OCI-LY7 (cell line): ENCODE measurements around the gene KCNQ5. TPM values are rescaled to one million over a fixed set of nuclear protein-coding genes. Genes with fewer than 3 reads are reported as not detected.

ENCODE experiments used
- BruUV-seq: library from RNA; stranded (reverse); fragments of 400-500 nt; replicated peaks from 2 replicates; lab custom pipeline; 2021; lab: Mats Ljungman, UMichigan
- CTCF ChIA-PET: fragments of 300-600 bp; sonication (Branson Sonifier 250); formaldehyde crosslinking; loops from one replicate; lab custom pipeline; 2022; ENCODE audit warnings: antibody characterized with exemption; ENCODE audit not compliant: unreplicated experiment; lab: Charles Lee
- POLR2A ChIA-PET: fragments of 300-600 bp; sonication (Branson Sonifier 250); formaldehyde crosslinking; loops from one replicate; lab custom pipeline; 2022; ENCODE audit warnings: antibody characterized with exemption; lab: Charles Lee
- DNase-seq: peaks from one replicate; pipeline ENCODE4 v3.0.0-alpha.2; 2015; ENCODE audit warnings: low spot score
- H2AFZ ChIP-seq: fragments of 200-600 bp; sonication (generic), shearing (Covaris generic); 2 replicates; pipeline ENCODE4 v1.6.1; 2014; ENCODE audit warnings: mild to moderate bottlenecking, antibody characterized with exemption, low read length, moderate library complexity
- H3K27ac ChIP-seq: fragments of 200-600 bp; sonication (generic); 2 replicates; pipeline ENCODE4 v1.5.1; 2014; ENCODE audit warnings: mixed run types, low read depth, mild to moderate bottlenecking, moderate library complexity, low read length, inconsistent platforms; ENCODE audit not compliant: poor library complexity, severe bottlenecking
- H3K36me3 ChIP-seq: fragments of 200-600 bp; sonication (generic); 2 replicates; pipeline ENCODE4 v1.6.1; 2014; ENCODE audit warnings: mild to moderate bottlenecking, antibody characterized with exemption, low read length, moderate library complexity, mixed read lengths; ENCODE audit not compliant: insufficient read depth
- H3K4me1 ChIP-seq: fragments of 200-600 bp; sonication (generic); 2 replicates; pipeline ENCODE4 v1.5.1; 2014; ENCODE audit warnings: mild to moderate bottlenecking, low read length; ENCODE audit not compliant: insufficient read depth, poor library complexity, severe bottlenecking
- H3K4me2 ChIP-seq: fragments of 200-600 bp; sonication (generic); 2 replicates; pipeline ENCODE4 v1.6.1; 2014; ENCODE audit warnings: mild to moderate bottlenecking, low read length
- H3K4me3 ChIP-seq: fragments of 200-600 bp; sonication (generic); 2 replicates; pipeline ENCODE4 v1.5.1; 2014; ENCODE audit warnings: mild to moderate bottlenecking, low read depth, low read length; ENCODE audit not compliant: poor library complexity, severe bottlenecking
- H3K79me2 ChIP-seq: fragments of 200-600 bp; sonication (generic); 2 replicates; pipeline ENCODE4 v1.6.1; 2016; ENCODE audit warnings: low read depth, mild to moderate bottlenecking, low read length, moderate library complexity, mixed read lengths; ENCODE audit not compliant: insufficient read depth
- H3K9me2 ChIP-seq: fragments of 200-600 bp; sonication (generic); 2 replicates; pipeline ENCODE4 v1.6.1; 2016; ENCODE audit warnings: mild to moderate bottlenecking, low read length, mixed read lengths; ENCODE audit not compliant: insufficient read depth
- H3K9me3 ChIP-seq: fragments of 200-600 bp; sonication (generic); 2 replicates; pipeline ENCODE4 v1.6.1; 2014; ENCODE audit warnings: mild to moderate bottlenecking, mixed run types, low read length, mixed read lengths
- H4K20me1 ChIP-seq: fragments of 200-600 bp; sonication (generic); 2 replicates; pipeline ENCODE4 v1.6.1; 2014; ENCODE audit warnings: mild to moderate bottlenecking, antibody characterized with exemption, low read length, moderate library complexity, mixed read lengths; ENCODE audit not compliant: insufficient read depth
- EZH2phosphoT487 ChIP-seq: fragments of 200-600 bp; sonication (generic); IDR thresholded peaks from 2 replicates; pipeline ENCODE4 v1.6.1; 2018; ENCODE audit warnings: low read depth, borderline replicate concordance, mild to moderate bottlenecking, mixed run types, antibody characterized with exemption, low read length, moderate library complexity, mixed read lengths
- intact Hi-C: fragments of 100-400 bp; cut with micrococcal nuclease; formaldehyde crosslinking; loops from one replicate; pipeline ENCODE4 v1.10.0; 2022; ENCODE audit not compliant: unreplicated experiment
- total RNA-seq, 2 experiments: library from RNA; depleted of rRNA in 1 of 2; stranded (reverse); fragments of >200 nt in 1 of 2; shearing (Covaris generic) in 1 of 2; gene quantifications; 2 replicates each; pipeline ENCODE4 v1.2.3, GENCODE V29; 2014 to 2022
- TF ChIP-seq, protein P1 (sequence below): fragments of 200-600 bp; sonication (generic); conservative IDR thresholded peaks from 2 replicates; pipeline ENCODE4 v1.5.1; 2014; ENCODE audit warnings: mild to moderate bottlenecking, antibody characterized with exemption, low read length, moderate library complexity, mixed read lengths

Gene KCNQ5
- total RNA-seq, 2 experiments from 2014 or later, result 26.1 to 29.7 TPM

DNA sequence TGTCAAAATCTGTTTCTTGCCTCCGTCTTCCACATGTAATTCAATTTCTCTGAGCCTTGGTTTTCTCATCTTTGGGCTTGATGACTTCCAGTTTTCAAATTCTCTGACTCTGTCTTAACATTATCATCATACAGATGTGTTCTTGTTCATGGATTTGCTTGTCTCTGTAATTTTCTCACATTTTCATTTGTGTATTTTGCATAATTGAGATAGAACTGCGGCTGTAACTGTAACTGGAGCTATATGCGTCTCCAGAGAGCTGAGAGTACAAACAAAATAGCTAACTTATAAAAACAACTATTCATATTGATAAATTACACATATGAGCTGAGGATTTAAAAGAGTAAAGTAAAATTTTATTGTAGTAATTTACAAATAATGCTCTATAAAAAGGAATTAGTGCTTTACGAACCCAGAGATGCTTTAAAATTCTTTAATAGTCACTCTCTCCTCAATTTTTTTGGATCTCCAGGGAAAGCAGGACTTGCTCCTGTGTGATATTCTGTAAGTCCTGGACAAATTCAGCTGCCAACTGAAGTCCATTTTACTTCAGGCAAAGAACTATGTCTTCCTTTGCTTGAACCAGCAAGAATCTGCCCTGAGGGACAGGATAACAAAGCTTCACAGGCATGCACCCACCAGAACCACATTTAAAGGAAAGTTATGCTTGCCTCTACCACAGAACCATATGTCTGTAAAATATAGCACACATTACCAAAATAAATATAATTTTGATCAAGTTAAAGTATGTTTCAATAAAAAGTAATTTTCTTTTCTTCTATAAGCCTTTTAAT lies 315.1 kb downstream of the KCNQ5 start:
- Histone ChIP-seq H3K9me3 (no peaks in the 10 kb centered on the region), H3K27ac (no peak overlapping the region), H3K9me2 (no peaks in the 10 kb centered on the region), H3K36me3 (no peaks in the 10 kb centered on the region), H3K4me3 (no peak overlapping the region), H3K4me1 (no peaks in the 10 kb centered on the region), H4K20me1 (no peaks in the 10 kb centered on the region), H2AFZ (no peak overlapping the region), H3K4me2 (no peak overlapping the region), H3K79me2 (no peaks in the 10 kb centered on the region)
- POLR2A ChIA-PET, result interaction anchor here (0.6 to 1.0 kb wide), 4 partner anchors 11 to 454 kb away, joined by 3 to 5 read pairs (median 3); no protein-coding TSS in a partner anchor
- intact Hi-C loops, result no loop called here
- no peak for DNase-seq
- TF ChIP-seq EZH2phosphoT487, result no peak
- TF ChIP-seq, protein P1, sequence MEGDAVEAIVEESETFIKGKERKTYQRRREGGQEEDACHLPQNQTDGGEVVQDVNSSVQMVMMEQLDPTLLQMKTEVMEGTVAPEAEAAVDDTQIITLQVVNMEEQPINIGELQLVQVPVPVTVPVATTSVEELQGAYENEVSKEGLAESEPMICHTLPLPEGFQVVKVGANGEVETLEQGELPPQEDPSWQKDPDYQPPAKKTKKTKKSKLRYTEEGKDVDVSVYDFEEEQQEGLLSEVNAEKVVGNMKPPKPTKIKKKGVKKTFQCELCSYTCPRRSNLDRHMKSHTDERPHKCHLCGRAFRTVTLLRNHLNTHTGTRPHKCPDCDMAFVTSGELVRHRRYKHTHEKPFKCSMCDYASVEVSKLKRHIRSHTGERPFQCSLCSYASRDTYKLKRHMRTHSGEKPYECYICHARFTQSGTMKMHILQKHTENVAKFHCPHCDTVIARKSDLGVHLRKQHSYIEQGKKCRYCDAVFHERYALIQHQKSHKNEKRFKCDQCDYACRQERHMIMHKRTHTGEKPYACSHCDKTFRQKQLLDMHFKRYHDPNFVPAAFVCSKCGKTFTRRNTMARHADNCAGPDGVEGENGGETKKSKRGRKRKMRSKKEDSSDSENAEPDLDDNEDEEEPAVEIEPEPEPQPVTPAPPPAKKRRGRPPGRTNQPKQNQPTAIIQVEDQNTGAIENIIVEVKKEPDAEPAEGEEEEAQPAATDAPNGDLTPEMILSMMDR, result no peak
- BruUV-seq, result no TSS peak
- CTCF ChIA-PET, result no interaction called here

- no peak overlapping the region for H3K4me3 ChIP-seq
- H3K27ac ChIP-seq, result no peak overlapping the region
- intact Hi-C loops, result no loop called here
- BruUV-seq, result no TSS peak
- H3K4me2 ChIP-seq, result no peak overlapping the region
- TF ChIP-seq, protein P1, result no peak
- TF ChIP-seq EZH2phosphoT487, result no peak
- no peaks in the 10 kb centered on the region for H3K79me2 ChIP-seq
- no peak overlapping the region for H2AFZ ChIP-seq
- no peaks in the 10 kb centered on the region for H3K9me3 ChIP-seq
- H3K4me1 ChIP-seq, result no peaks in the 10 kb centered on the region
- CTCF ChIA-PET, result no interaction called here
- no peaks in the 10 kb centered on the region for H3K36me3 ChIP-seq
- no peaks in the 10 kb centered on the region for H3K9me2 ChIP-seq
- POLR2A ChIA-PET, result no interaction called here
- no peak for DNase-seq
- H4K20me1 ChIP-seq, result no peaks in the 10 kb centered on the region
Observed at GRCh38 chr6:72938104-72938503, 316.2 kb downstream of the KCNQ5 start.

GRCh38 chr6:72939004-72939403 lies 317.1 kb downstream of the KCNQ5 start:
- H4K20me1 ChIP-seq, result no peaks in the 10 kb centered on the region
- TF ChIP-seq EZH2phosphoT487, result no peak
- no peak for DNase-seq
- no peak overlapping the region for H2AFZ ChIP-seq
- ChIA-PET CTCF (no interaction called here), POLR2A (interaction anchor here (0.6 kb wide), 1 partner anchor 8 kb away, joined by 10 read pairs; no protein-coding TSS in a partner anchor)
- no peak overlapping the region for H3K4me2 ChIP-seq
- no peaks in the 10 kb centered on the region for H3K36me3 ChIP-seq
- no TSS peak for BruUV-seq
- no peaks in the 10 kb centered on the region for H3K9me3 ChIP-seq
- H3K4me3 ChIP-seq, result no peak overlapping the region
- intact Hi-C loops, result no loop called here
- H3K4me1 ChIP-seq, result no peaks in the 10 kb centered on the region
- no peaks in the 10 kb centered on the region for H3K79me2 ChIP-seq
- H3K9me2 ChIP-seq, result no peaks in the 10 kb centered on the region
- no peak overlapping the region for H3K27ac ChIP-seq
